Stimulated activated CD4-positive, alpha-beta T cell treated with anti-CD3 and anti-CD28 coated beads, Interleukin-2, amount 100 ng/mL, for 4 hours (primary cell): ENCODE measurements around the gene TMEM214.
"Not testable (repeated sequence)": the region's sequence is repeated elsewhere in the genome, so short reads cannot be mapped to it uniquely, and the experiment has no call there.

Source experiments
- DNase-seq: peaks from one replicate; pipeline ENCODE4 v3.0.0-alpha.2; 2020; ENCODE audit warnings: low read depth

The TMEM214 gene

DNA sequence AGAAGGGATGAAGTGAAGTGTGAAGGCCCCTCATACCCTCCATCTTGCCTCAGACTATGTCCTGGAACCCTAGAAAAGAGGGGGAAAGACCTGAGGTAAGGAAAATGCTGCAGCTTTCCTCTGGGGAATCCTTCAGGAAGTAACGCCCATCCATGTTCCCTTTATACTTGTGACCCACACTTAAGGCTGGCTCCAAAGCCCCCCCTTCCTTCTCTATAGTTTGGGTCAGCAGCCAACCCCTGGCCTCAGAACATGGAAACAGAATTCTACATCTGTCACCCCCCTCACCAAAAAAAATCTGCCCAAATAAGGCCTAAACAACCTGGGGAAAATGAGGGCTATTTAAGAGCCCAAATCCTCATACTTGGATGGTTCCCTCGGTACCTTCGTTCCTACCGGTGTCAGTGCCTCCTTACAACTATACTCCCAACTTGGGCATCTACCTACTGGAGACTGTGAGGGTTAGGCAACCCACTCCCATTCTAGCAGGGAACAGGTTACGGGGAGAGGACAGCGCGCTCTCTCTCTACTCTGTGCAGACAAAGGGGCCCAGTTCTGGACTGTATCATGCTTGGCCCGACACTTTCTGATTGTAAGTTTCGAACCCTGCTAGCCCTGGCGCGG lies 38.0 kb downstream of the TMEM214 start:
- DNase-seq, result no peak

DNA sequence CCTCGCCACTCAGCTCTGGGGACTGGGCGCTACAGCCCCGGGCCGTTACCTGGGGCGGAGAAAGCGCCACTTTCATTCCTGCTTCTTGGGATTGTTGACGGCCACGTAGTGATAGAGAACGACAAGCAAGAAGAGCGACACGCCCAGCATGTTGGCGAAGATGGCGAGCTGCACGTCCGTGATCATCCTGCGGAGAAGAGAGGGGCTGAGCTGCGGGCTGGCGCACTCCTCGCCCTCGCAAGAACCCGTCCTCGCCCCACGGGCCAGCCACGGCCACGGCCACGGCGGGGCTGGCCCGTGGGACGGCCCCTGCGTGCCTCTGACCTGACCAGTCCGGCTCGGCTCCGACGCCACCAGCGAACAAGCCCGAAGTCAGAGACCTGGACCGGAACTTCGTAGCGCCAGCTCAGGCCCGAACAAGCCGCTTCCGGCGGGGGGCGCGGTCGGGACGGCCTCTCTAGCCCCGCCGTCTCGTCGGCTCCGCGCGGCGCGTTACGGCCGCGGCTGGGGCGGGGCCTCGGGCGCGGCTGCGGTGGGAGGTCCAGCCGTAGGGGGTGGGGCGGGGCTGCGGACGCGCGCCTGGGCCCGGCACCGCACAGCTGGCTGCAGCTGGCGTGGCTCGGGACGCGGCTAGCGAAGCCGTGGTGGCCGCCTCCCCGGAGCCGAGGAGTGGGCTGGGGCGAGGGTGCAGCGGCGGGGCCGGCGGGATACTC lies 38.7 kb downstream of the TMEM214 start, which contains the start of gene OST4:
OST4 (minus strand) TSS at position 378 of the 713 bp plus-strand sequence.
- DNase-seq, result peak; percentile 84

DNA sequence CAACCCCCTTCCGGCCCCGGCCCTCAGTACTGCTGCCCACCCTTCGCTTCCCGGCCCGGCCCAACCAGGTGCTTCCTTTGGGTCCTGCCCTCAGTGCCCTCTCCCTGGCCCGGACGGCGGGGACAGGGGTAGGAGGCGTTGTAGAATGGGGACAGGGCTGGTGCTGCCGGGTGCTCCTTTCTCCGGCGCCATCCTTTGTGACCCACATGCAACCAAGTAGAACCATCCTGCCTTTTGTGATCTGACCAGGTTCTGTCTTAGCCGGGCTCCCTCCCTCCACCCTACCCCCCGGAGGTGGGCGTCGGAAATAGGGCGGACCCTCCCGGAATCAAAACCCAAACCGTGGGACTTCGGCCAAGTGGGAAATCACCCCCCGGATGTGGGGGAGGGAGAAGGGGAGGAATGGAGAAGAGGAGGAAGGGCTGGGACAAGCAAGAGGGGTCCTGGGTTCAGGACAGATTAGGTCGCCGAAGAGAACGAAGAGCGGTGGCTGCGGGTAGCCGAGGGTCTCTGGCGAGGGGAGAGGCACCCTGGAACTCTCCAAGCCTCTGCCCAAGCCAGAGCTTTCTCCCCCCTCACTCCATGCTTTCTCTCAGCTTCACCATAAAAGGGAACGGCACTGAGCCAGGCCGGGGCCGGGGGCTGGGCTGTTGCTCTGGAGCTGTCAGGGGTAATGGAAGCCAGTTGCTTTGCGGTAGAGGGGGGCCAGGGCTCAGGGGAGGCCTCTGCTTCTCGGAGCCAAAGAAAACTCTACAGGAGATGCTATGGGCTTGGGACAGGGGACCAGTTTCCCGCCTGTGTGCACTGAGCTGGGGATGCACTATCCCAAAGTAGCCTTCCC lies 39.4 kb downstream of the TMEM214 start:
- DNase-seq, result peak; percentile 21

DNA sequence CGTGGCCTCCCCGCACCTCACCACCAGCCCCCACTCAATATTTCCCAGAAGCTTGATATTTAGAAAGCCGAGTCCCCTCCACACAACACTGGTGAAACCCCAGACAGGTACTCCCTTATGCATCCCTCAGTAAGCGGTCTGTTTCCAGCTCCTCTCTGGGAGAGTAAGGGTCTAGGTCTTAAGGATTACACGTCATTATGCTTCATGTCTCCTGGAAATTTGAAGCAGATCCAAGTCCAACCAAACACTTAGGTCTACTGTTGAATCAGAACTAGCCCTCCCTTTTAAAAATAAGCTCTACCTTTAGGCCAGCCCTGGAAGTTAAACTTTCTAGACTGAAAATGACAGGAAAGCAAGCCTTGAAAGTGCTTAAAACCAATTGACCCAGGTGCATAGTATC lies 40.2 kb downstream of the TMEM214 start:
- DNase-seq, result no peak

DNA sequence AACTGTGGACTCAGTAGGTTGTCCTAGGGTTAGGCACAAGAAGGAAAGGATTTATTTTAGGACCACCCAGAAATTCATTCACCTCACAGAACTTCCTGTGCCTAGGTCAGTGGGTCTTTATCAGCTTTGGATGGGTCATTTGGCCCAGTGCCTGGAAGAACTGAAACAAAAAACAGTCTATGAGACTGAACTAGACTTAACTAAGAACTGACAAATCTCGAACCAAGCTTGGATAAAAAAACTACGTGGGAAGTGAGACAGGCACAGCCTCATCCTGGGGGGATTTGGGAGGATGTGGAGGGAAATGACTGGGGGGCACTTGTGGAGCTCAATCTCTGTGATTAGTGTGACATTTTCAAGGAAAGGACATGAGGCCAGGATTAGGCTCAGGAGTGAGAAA lies 41.0 kb downstream of the TMEM214 start:
- DNase-seq, result no peak

DNA sequence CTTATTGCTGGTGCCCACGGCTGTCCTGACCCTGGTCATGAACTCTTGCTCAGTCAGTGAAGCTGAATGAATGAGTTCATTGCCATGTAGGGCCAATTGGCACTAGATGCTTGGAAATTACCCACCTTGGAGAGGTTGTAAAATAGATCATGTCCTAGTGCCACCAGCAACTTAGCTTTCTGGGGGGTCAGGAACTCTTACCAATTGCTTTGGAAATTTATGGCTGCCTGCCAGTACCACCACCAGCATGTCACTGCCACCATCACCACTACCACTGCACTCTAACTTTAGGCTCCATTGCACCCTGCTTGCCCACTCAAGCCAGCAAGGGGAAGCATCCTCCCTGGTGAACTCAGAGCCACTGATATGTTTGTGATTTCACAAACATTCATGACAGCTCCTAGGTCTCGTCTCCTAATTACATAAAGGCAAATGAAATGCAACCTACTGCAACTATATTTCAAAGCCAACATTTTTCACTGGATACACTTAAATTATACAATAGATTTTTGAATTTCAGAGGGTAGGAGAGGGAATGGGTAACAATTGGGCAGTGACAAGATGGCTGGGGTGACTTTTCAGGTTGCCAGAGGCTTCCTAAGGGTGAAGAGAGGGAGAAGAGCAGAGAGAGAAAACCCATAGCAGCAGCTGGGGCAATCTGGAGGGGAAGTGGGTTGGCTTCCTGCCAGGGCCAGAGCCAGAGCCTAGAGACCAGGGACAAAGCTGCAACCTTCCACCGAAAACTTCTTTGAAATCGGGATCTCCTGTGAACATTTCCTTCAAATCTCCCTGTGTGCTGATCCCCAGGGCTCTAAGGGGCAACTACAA lies 42.2 kb downstream of the TMEM214 start:
- DNase-seq, result no peak

DNA sequence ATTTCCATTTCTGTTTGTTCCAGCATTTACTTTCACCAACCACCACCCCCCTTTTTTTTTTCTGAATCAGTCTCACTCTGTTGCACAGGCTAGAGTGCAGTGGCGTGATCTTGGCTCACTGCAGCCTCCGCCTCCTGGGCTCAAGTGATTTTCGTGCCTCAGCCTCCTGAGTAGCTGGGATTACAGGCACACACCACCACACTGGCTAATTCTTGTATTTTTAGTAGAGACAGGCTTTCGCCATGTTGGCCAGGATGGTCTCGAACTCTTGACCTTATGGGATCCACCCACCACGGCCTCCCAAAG lies 42.8 kb downstream of the TMEM214 start:
- not testable (repeated sequence) for DNase-seq

DNA sequence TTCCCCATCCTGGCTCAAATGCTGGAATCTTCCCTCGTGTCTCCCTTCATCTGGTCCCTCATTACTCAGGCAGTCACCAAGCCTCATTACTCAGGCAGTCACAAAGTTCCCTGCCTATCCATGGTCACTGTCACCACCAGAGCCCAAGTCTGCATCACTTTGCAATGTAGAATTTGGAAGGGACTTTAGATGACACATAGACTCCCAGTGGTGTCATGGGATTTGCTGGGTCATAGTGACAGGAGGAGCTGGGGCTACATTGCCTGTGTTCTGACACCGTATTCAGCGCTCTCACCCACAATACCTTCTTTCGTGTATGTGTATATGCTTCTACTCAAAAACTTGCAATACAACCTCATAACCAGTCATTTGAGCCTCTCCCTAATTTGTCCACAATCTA lies 43.6 kb downstream of the TMEM214 start:
- no peak for DNase-seq

DNA sequence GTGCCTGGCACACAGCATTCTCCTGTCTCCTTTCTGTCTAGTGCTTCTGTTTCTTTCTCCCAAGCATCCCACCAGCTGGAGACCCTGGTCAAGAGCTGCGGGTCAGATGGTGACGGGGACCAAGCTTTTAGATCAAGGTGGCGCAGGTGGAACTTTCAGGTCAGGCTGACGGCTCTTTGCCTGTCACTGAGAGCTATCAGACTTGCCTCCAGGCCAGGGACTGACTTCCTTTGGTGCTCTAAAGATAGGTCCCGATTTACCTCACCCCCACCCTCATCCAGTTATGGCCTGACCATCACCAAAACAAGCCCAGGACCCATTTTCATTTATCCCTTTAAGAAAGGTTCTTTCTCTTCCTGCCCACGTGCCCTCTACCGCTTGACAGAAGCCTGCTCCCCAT lies 44.5 kb downstream of the TMEM214 start:
- DNase-seq, result no peak

DNA sequence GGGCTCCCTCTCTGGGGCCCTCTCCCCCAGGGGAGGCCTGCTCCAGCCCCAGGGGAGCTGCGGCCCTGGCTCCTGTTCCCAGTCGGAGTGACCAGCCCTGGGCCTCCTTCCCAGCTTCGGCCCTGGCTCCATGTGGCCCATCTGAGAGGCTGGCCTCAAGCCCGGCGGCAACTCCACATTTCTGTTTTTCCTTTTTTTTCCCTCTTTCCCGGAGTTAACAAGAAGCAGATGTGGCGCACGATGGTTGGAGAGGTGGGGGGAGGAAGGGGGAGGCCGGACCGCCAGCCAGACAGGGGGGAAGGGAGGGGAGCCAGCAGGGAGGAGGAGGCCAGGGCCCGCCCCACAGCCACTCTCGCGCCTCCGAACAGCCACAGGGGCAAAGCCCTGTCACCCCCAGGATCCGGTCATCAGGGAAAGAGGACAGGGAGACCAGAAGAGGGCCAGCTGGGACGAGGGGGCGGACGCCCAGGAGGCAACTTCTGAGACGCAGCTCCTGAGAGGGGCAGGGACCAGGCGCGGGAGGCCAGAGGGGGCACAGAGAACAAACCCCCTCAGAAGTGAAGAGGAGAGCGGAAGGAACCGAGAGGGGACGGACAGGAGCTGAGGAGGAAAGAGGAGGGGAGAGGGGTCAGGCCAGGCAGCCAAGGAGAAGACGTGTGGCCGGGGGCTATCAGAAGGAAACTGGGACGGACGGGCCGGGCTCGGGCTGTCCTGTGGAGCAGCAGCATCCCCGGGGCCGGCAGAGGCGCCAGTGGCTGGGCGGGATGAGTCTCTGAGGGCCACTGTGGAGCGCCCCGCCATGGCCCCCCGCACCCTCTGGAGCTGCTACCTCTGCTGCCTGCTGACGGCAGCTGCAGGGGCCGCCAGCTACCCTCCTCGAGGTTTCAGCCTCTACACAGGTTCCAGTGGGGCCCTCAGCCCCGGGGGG lies 45.8 kb downstream of the TMEM214 start, which contains the start of gene EMILIN1:
EMILIN1 (plus strand) TSS at position 349 of the 928 bp plus-strand sequence; CDS start at position 800, 451 bp downstream.
- no peak for DNase-seq

DNA sequence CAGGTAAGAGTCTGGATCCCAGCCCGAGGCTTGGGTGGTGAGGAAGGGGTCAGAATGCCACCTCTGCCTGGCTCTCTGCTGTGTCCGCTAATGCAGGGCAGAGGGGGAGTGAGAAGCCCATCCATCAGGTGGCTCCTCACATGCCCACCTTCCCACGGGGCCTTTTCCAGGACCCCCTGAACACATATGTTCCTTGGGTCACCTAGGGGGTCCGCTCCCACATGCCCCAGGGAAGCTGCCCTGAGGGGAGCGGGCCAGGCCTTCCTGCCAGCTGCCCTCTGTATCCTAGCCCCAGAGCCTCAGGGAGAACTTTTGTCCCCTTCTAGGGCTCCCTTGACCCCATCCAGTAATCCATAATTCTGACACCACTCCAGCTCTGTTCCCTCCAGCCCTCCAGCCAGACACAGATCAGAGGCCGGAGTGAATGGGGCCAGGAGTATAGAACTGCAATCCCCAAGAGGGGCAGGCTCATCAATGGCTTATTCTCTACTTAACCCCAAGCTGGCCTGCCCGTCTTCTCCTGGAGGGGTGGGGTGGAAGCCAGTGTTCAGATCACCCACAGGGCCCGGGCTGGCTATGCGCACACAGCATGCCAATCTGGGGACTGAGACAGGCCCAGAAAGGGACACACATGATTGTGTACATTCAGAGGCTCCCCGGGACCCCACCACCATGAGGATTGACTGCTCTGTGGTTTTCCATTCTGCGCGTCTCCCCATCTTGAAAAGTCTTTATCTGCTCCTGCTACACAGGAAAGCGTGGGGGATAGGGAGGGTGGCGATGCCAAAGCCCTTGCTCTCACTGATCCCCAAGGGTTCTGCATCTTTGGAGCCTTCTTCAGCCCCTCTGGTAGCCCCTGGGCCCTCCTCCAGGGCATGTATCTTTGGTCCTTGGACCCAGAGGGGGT lies 46.7 kb downstream of the TMEM214 start:
- DNase-seq, result no peak

DNA sequence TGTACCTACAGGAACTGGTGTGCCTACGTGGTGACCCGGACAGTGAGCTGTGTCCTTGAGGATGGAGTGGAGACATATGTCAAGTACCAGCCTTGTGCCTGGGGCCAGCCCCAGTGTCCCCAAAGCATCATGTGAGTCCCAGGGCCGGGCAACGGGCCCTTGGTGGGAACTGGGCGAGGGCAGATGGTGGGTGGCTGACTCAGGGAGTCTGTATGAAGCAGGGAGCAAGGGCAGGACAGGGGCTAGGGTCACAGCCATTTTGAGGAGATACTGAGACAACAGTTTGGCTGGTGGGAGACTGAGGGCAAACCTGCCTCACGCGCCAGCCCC lies 47.3 kb downstream of the TMEM214 start:
- DNase-seq, result no peak

DNA sequence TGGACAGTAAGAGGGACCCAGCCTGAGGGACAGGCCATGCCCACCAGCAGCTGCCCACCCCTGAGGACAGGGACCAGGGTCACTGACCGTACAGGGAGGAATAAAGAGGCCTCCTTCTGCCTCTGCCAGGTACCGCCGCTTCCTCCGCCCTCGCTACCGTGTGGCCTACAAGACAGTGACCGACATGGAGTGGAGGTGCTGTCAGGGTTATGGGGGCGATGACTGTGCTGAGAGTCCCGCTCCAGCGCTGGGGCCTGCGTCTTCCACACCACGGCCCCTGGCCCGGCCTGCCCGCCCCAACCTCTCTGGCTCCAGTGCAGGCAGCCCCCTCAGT lies 47.8 kb downstream of the TMEM214 start:
- no peak for DNase-seq

DNA sequence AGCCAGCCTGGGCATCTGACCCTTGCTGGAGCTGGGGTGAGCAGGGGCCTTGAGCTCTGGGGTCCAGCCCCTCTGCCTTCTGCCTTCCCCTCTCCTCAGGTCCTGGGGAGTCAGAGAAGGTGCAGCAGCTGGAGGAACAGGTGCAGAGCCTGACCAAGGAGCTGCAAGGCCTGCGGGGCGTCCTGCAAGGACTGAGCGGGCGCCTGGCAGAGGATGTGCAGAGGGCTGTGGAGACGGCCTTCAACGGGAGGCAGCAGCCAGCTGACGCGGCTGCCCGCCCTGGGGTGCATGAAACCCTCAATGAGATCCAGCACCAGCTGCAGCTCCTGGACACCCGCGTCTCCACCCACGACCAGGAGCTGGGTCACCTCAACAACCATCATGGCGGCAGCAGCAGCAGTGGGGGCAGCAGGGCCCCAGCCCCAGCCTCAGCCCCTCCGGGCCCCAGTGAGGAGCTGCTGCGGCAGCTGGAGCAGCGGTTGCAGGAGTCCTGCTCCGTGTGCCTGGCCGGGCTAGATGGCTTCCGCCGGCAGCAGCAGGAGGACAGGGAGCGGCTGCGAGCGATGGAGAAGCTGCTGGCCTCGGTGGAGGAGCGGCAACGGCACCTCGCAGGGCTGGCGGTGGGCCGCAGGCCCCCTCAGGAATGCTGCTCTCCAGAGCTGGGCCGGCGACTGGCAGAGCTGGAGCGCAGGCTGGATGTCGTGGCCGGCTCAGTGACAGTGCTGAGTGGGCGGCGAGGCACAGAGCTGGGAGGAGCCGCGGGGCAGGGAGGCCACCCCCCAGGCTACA lies 49.4 kb downstream of the TMEM214 start:
- DNase-seq, result no peak

DNA sequence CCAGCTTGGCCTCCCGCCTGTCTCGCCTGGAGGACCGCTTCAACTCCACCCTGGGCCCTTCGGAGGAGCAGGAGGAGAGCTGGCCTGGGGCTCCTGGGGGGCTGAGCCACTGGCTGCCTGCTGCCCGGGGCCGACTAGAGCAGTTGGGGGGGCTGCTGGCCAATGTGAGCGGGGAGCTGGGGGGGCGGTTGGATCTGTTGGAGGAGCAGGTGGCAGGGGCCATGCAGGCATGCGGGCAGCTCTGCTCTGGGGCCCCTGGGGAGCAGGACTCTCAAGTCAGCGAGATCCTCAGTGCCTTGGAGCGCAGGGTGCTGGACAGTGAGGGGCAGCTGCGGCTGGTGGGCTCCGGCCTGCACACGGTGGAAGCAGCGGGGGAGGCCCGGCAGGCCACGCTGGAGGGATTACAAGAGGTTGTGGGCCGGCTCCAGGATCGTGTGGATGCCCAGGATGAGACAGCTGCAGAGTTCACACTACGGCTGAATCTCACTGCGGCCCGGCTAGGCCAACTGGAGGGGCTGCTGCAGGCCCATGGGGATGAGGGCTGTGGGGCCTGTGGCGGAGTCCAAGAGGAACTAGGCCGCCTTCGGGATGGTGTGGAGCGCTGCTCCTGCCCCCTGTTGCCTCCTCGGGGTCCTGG lies 50.1 kb downstream of the TMEM214 start:
- no peak for DNase-seq

DNA sequence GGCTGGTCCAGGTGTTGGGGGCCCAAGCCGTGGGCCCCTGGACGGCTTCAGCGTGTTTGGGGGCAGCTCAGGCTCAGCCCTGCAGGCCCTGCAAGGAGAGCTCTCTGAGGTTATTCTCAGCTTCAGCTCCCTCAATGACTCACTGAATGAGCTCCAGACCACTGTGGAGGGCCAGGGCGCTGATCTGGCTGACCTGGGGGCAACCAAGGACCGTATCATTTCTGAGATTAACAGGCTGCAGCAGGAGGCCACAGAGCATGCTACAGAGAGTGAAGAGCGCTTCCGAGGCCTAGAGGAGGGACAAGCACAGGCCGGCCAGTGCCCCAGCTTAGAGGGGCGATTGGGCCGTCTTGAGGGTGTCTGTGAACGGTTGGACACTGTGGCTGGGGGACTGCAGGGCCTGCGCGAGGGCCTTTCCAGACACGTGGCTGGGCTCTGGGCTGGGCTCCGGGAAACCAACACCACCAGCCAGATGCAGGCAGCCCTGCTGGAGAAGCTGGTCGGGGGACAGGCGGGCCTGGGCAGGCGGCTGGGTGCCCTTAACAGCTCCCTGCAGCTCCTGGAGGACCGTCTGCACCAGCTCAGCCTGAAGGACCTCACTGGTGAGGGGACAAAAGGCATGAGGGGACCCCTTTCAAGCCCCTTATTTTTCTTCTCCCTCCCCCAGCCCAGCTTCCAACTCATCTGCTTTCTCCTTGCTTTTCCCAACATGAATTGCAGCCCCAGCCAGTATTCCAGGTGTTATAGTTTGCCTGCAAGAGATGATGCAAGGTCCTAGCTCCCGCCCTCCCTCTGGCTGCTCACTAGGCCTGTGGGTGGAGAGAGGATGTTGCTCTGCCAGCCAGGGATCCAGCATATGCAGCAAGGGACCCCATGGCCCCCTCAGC lies 50.9 kb downstream of the TMEM214 start:
- no peak for DNase-seq

DNA sequence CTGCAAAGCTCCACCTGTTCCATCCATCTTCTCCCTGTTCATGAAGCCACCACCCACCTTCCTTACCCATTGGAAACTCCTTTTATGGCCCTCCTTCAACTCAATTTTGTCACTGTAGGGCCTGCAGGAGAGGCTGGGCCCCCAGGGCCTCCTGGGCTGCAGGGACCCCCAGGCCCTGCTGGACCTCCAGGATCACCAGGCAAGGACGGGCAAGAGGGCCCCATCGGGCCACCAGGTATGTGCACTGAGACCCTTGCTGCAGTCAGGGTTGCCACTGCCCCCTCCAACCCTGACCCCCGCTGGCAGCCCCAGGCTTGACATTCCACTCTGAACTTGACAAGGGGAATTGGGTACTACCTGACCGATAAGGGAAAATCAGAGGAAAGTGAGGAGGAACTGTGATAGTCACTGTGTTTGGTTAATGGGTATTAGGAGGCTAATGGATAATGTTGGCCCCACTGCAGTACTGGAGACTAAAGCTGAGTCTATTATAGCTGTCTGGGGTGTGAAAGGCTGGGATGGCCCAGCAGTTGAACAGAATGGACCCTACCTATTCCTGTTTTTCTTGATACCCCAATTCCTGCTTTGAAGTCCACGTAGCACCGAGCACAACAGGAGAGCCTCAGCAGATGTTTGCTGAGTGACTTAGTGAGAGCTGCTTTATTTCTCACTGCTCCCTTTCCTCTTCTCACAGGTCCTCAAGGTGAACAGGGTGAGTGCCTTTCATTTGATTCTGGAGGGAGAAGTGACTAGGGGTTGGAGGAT lies 51.7 kb downstream of the TMEM214 start:
- DNase-seq, result no peak
